Measurements from ENCODE around the gene VAMP1. TPM values are rescaled to one million over a fixed set of nuclear protein-coding genes. Genes with fewer than 3 reads are reported as not detected.

Gene VAMP1
- total and polyA plus RNA-seq, 2 of the 4 experiments (the other 2 are of a cell fraction) = 7.2 to 21.9 TPM

GRCh38 chr12:6425590-6426531 lies 44.6 kb downstream of the VAMP1 start:
- ChIA-PET POLR2A (ENCODE audit: unreplicated experiment) (no interaction called here), CTCF (interaction anchor here (0.9 kb wide), 1 partner anchor 40 kb away, joined by 4 read pairs; no protein-coding TSS in a partner anchor)
- H4K8ac ChIP-seq (ENCODE audit: low read depth in 2 of 2, low read length in 2 of 2) = no peak overlapping the region
- H2AFZ ChIP-seq (replicated peaks; ENCODE audit: low read length, poor library complexity) = no peak overlapping the region
- no peak overlapping the region for H4K5ac ChIP-seq (ENCODE audit: low read depth, low read length)
- no peak overlapping the region for H3K23ac ChIP-seq (ENCODE audit: low read depth, low read length)
- no peaks in the 10 kb centered on the region for H3K36me3 ChIP-seq (ENCODE audit: control insufficient read depth, insufficient read depth, low read length)
- H3K14ac ChIP-seq (replicated peaks; ENCODE audit: low read depth, low read length) = no peak overlapping the region
- no peak overlapping the region for H3K18ac ChIP-seq (ENCODE audit: low read depth, low read length)
- H3K56ac ChIP-seq (ENCODE audit: extremely low read depth, insufficient read depth, low read length) = no peak overlapping the region
- WGBS, 2 experiments (ENCODE audit: extremely low coverage in 2 of 2, insufficient read length in 1 of 2) = 73% methylated on average over 9 of the region's 23 CpGs; no CpG with 5 or more reads in 1 of the 2 experiments
- intact Hi-C loops (cut with micrococcal nuclease) (no loop called here), dilution Hi-C loops (cut with HindIII; ENCODE audit: low sequenced_read_pairs, unreplicated experiment) (no loop called here), in situ Hi-C loops (cut with MboI; ENCODE audit: low sequenced_read_pairs) (no loop called here)
- H2BK120ac ChIP-seq (ENCODE audit: low read depth, low read length) = no peak overlapping the region
- no TSS peak for BruUV-seq (replicated peaks)
- no peak overlapping the region for H2BK5ac ChIP-seq (ENCODE audit: low read depth, low read length, poor library complexity, severe bottlenecking)
- no peak overlapping the region for H2AK9ac ChIP-seq (replicated peaks; ENCODE audit: low read depth, low read length, poor library complexity)
- no peak overlapping the region for H3K9ac ChIP-seq (ENCODE audit: low read depth, low read length)
- no peaks in the 10 kb centered on the region for H3K9me3 ChIP-seq (ENCODE audit: control insufficient read depth, insufficient read depth, low read length)
- H2AK5ac ChIP-seq (ENCODE audit: low read depth, low read length) = no peak overlapping the region
- no peak overlapping the region for H3K27ac ChIP-seq (ENCODE audit: insufficient read depth, low read length)
- no peak overlapping the region for H3K4ac ChIP-seq (ENCODE audit: low read depth, low read length)
- DNase-seq (peak; percentile 6), ATAC-seq (ENCODE audit: low read depth) (no peak)
- no peak overlapping the region for H3K4me3 ChIP-seq (ENCODE audit: insufficient read depth, low read depth, low read length)
- H3K27me3 ChIP-seq (ENCODE audit: control insufficient read depth, insufficient read depth, low read length) = no peaks in the 10 kb centered on the region
- H3K9me1 ChIP-seq (ENCODE audit: insufficient read depth, low read length) = peaks cover 6% of the 10 kb centered on the region
- TF ChIP-seq POLR2A (IDR thresholded peaks at IDR 0.05; ENCODE audit: low read depth, low read length) = no peak
- TF ChIP-seq CTCF (conservative IDR thresholded peaks at IDR 0.05; ENCODE audit: low read depth, low read length) = no peak
- no peak for TF ChIP-seq BHLHE40 (IDR thresholded peaks at IDR 0.05; ENCODE audit: low read depth, low read length)
- no peak for TF ChIP-seq CHD1 (IDR thresholded peaks at IDR 0.05; ENCODE audit: low read depth, low read length)
- TF ChIP-seq SMC3 (IDR thresholded peaks at IDR 0.05; ENCODE audit: low read depth, low read length) = no peak
- no peak for TF ChIP-seq RAD21 (IDR thresholded peaks at IDR 0.05; ENCODE audit: low read length)
- no peak for TF ChIP-seq MAZ (IDR thresholded peaks at IDR 0.05; ENCODE audit: borderline replicate concordance, low read depth, low read length)
- no peak for TF ChIP-seq CEBPB (IDR thresholded peaks at IDR 0.05; ENCODE audit: low read depth, low read length)
- no peak for TF ChIP-seq RCOR1 (IDR thresholded peaks at IDR 0.05; ENCODE audit: insufficient replicate concordance, low read length)
- TF ChIP-seq ELK1 (IDR thresholded peaks at IDR 0.05; ENCODE audit: borderline replicate concordance, low read depth, low read length) = no peak
- TF ChIP-seq RFX5 (IDR thresholded peaks at IDR 0.05; ENCODE audit: low read depth, low read length) = no peak
- TF ChIP-seq USF2 (IDR thresholded peaks at IDR 0.05; ENCODE audit: low read depth, low read length) = no peak
- no peak for TF ChIP-seq NFE2L2 (IDR thresholded peaks at IDR 0.05; ENCODE audit: low read depth, low read length)
- TF ChIP-seq FOS (IDR thresholded peaks at IDR 0.05; ENCODE audit: low read depth, low read length) = no peak
- no peak overlapping the region for H2BK15ac ChIP-seq (ENCODE audit: low read depth, low read length)
- H3K79me1 ChIP-seq (ENCODE audit: low read depth in 1 of 2, low read length in 2 of 2) = no peaks in the 10 kb centered on the region
- H4K91ac ChIP-seq (ENCODE audit: insufficient read depth, low read depth, low read length) = no peak overlapping the region
- H3K4me1 ChIP-seq (ENCODE audit: control insufficient read depth, insufficient read depth, low read length) = peaks cover 4% of the 10 kb centered on the region
- H4K20me1 ChIP-seq (ENCODE audit: insufficient read depth, low read length) = no peaks in the 10 kb centered on the region
- no peak overlapping the region for H3K4me2 ChIP-seq (ENCODE audit: low read depth, low read length)
- no peak overlapping the region for H2BK20ac ChIP-seq (ENCODE audit: low read depth, low read length)
